Kidney epithelial cell (primary cell): ENCODE measurements around the gene LYPD6. TPM values are rescaled to one million over a fixed set of nuclear protein-coding genes. Genes with fewer than 3 reads are reported as not detected.
"Not testable (repeated sequence)": the region's sequence is repeated elsewhere in the genome, so short reads cannot be mapped to it uniquely, and the experiment has no call there.

Experiments used
- DNase-seq: peaks from one replicate; pipeline ENCODE4 v3.0.0-alpha.2; 2010; ENCODE audit warnings: low read depth
- H3K27me3 ChIP-seq: 2 replicates; pipeline ENCODE4 v1.6.0; 2011; ENCODE audit warnings: low read length; ENCODE audit not compliant: control insufficient read depth, insufficient read depth
- H3K36me3 ChIP-seq: 2 replicates; pipeline ENCODE4 v1.5.1; 2011; ENCODE audit warnings: low read length; ENCODE audit not compliant: control insufficient read depth, insufficient read depth
- H3K4me3 ChIP-seq: 2 replicates; pipeline ENCODE4 v1.5.1; 2011; ENCODE audit warnings: low read depth, mild to moderate bottlenecking, control low read depth, low read length
- total RNA-seq: library from RNA; depleted of rRNA; stranded (reverse); fragments of >200 nt; gene quantifications from 2 replicates; pipeline ENCODE4 v1.2.3, GENCODE V29; 2015
- TF ChIP-seq, protein P1 (sequence below): IDR thresholded peaks from 2 replicates; pipeline ENCODE4 v1.5.1; 2011; ENCODE audit warnings: mild to moderate bottlenecking, moderate library complexity, low read length, control low read depth, inconsistent platforms; ENCODE audit not compliant: insufficient read depth, poor library complexity, severe bottlenecking

LYPD6 gene
- total RNA-seq, 1 donor from 2014 or later, result 3.7 TPM

DNA sequence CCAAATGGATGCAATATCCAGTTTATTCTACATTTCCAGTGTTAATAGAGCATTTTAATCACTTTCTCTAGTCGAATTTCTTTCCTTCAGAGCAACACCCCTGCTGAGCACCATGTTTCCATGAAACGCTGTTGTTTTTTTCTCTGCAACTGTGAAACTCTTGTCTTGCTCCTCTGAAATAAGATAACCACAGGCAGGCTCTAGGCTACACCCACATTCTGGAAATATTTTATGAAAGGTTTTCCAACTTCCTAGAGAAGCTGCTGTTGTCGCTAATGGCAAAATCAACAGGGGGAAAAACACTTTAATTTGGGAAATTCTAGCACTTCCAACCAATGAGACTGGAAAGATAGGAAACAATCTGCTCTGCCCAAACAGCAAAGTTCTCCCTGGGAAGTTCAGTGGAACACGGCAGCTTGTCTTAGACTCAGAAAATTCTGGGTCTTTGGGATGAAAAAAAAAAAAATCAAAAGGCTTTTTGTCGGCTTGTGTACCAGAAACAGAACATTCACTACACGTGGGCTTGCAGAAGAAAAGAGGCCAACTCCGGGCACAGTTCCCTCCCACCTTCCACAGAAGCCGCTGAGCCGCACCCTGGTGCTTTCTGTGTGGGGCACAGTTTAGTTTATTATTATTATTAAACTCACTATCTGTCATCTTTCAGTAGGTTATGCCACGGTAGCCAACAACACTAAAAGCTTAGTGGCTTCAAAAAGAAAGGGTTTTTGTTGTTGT, 158.5 kb downstream of the LYPD6 start:
- DNase-seq, result no peak
- TF ChIP-seq, protein P1, sequence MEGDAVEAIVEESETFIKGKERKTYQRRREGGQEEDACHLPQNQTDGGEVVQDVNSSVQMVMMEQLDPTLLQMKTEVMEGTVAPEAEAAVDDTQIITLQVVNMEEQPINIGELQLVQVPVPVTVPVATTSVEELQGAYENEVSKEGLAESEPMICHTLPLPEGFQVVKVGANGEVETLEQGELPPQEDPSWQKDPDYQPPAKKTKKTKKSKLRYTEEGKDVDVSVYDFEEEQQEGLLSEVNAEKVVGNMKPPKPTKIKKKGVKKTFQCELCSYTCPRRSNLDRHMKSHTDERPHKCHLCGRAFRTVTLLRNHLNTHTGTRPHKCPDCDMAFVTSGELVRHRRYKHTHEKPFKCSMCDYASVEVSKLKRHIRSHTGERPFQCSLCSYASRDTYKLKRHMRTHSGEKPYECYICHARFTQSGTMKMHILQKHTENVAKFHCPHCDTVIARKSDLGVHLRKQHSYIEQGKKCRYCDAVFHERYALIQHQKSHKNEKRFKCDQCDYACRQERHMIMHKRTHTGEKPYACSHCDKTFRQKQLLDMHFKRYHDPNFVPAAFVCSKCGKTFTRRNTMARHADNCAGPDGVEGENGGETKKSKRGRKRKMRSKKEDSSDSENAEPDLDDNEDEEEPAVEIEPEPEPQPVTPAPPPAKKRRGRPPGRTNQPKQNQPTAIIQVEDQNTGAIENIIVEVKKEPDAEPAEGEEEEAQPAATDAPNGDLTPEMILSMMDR, result no peak
- no peaks in the 10 kb centered on the region for H3K36me3 ChIP-seq
- peaks cover 2% of the 10 kb centered on the region for H3K27me3 ChIP-seq
- H3K4me3 ChIP-seq, result no peak overlapping the region

DNA sequence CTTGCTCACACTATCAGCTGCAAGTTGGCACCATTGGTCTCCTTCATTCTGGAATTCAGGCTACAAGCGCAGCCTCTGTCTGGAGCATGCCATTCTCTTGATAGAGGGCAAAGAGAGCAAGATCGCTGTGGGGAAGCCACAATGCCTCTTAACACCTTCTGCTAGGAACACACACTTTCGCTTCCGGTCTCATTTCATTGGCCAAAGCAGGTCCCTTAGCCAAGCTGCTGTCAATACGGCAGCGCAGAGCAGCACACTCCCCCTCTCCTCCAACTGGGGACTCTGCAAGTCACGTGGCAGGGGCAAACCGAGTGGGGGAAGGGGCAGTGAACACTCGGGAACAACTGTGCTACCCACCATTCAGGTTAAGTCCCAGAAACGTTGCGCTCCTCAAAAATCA, 159.1 kb downstream of the LYPD6 start:
- DNase-seq, result no peak
- no peaks in the 10 kb centered on the region for H3K36me3 ChIP-seq
- H3K27me3 ChIP-seq, result peaks cover 2% of the 10 kb centered on the region
- no peak overlapping the region for H3K4me3 ChIP-seq
- TF ChIP-seq, protein P1, result no peak

DNA sequence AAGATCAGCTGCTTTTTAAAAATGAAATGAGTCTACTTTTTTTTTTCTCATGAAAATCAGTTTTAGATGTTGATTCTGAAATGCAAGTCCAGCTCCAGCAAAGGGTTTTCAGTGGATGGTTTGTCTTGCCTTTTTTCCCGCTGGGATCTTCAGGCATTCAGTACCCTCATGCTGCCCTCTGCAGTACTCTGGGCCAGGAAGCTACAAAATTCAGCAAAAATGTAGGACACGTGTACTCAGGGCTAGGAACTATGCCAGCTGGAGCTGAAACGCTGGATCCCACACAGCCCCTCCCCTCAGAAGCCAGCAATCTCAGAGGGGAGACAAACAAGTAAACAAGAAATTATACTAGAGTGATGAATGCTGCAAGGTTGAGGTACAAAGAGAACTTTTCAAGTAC, 159.9 kb downstream of the LYPD6 start:
- peaks cover 2% of the 10 kb centered on the region for H3K27me3 ChIP-seq
- TF ChIP-seq, protein P1, result no peak
- DNase-seq, result no peak

DNA sequence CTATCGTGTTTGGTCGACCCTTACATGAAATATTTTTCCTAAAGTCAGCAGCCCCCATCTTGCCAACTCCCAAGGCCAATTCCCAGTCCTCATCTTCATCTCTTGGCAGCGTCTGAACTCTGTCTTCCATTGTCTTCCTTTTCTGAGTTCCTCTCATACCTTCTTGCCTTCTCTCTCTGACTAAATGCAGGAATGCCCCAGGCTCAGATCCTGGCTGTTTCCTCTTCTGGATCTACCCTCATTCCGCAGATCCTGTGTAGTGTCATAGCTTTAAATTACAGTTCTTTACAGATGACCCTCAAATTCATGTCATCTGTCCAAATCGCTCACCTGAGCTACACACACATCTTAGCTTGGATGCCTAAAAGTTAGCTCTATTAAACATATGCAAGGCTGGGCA, 162.5 kb downstream of the LYPD6 start:
- peaks cover 2% of the 10 kb centered on the region for H3K27me3 ChIP-seq
- DNase-seq, result no peak
- H3K4me3 ChIP-seq, result no peak overlapping the region
- H3K36me3 ChIP-seq, result no peaks in the 10 kb centered on the region
- TF ChIP-seq, protein P1, result no peak

More for the DNA sequence above, 159.9 kb downstream of the LYPD6 start:
- no peaks in the 10 kb centered on the region for H3K36me3 ChIP-seq
- H3K4me3 ChIP-seq, result no peak overlapping the region

DNA sequence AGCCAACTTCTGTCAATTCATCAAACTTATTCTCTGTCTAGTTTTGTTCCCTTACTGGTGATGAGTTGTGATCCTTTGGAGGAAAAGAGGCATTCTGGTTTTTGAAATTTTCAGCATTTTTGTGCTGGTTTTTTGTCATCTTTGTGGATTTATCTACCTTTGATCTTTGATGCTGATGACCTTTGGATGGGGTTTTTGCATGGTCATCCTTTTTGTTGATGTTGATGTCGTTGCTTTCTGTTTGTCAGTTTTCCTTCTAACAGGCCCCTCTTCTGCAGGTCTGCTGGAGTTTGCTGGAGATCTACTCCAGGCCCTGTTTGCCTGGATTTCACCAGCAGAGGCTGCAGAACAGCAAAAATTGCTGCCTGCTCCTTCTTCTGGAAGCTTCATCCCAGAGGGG, 168.8 kb downstream of the LYPD6 start:
- H3K4me3 ChIP-seq, H3K36me3 ChIP-seq, H3K27me3 ChIP-seq, DNase-seq: not testable (repeated sequence)

DNA sequence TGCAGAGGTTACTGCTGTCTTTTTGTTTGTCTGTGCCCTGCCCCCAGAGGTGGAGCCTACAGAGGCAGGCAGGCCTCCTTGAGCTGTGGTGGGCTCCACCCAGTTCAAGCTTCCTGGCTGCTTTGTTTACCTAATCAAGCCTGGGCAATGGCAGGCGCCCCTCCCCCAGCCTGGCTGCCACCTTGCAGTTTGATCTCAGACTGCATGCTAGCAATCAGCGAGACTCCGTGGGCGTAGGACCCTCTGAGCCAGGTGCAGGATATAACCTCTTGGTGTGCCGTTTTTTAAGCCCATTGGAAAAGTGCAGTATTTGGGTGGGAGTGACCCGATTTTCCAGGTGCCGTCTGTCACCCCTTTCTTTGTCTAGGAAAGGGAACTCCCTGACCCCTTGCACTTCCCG, 176.4 kb downstream of the LYPD6 start:
- DNase-seq, H3K4me3 ChIP-seq, H3K36me3 ChIP-seq, H3K27me3 ChIP-seq: not testable (repeated sequence)

DNA sequence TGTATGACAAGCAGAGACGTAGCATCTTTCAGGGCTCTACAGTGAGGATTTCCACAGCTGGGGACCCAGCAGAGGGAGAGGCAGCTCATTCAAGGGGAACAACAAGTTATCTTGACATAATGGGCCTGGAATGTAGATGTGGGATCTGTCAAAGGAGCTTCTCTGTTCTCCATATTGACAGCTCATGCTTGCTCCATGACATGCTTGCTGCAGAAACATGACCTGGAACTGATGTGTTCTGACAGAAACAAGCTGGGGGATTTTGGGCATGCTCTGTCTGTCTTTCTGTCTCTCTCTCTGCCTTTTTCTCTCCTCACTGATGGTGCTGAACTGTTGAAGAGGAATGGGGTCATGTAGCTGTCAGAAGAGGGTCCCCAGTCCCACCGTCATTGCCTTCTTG, 177.6 kb downstream of the LYPD6 start:
- Histone ChIP-seq H3K4me3 (no peak overlapping the region), H3K27me3 (no peaks in the 10 kb centered on the region), H3K36me3 (no peaks in the 10 kb centered on the region)
- DNase-seq, result no peak
- TF ChIP-seq, protein P1, result no peak
